Stromal cell of bone marrow (primary cell): ENCODE data around the gene ARHGAP42.

Experiments
- DNase-seq: peaks from one replicate; pipeline ENCODE4 v3.0.0-alpha.2; 2012; ENCODE audit warnings: low read depth

The ARHGAP42 gene

DNA sequence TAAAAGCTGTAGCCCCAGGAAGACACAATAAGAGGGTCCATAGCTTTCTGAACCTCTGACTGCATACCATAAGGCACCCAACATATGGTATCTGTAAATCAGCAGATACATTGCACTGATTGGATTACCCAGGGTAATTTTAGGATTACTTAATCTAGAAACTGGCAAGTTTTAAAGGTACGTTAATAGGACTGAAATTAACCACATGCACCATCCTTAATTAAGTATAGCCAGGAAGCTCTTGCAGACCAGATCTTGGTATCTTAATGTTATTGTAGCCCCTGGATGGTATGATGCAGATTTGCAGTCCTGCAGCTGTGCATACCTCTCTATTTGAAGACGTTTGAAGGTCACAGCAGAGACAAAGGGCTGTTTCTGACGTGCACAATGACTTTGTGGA lies 72.8 kb downstream of the ARHGAP42 start:
- DNase-seq, result no peak

DNA sequence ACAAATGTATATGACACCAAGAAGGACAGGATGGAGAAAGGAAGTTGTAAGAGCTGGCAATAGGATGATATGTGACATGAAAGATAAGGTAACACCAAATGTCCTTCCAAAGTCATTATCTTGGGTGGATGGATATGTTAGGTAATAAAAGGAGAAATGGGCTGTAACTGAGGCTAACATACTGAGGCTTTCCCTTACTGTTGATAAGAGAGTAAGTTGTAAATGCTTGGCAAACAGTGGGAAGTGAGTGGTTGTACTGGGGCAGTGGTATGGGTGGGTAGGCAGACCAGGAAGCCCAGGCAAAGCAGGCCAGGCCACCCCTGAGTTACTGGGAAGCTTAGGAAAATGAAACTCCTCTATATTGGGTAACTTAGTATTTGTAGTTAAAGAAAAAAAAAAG lies 73.7 kb downstream of the ARHGAP42 start:
- no peak for DNase-seq

DNA sequence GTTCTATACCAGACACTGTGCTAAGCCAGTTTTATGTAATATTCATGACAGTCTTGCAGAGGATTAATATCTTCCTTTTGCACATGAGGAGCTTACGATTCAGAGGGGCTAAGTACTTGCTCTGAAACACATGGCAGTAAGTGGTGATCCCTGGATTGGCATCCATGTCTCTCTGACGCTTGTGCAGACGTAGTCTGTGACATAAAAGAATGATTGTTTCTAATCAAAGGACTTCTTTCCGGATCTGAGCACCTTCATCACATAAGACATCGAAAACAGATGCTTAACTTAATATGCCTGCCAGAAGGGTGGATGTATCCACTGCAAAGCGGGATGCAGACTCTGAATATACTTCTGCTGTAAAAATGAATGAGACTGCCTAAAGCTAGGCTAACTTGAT lies 74.8 kb downstream of the ARHGAP42 start:
- no peak for DNase-seq

DNA sequence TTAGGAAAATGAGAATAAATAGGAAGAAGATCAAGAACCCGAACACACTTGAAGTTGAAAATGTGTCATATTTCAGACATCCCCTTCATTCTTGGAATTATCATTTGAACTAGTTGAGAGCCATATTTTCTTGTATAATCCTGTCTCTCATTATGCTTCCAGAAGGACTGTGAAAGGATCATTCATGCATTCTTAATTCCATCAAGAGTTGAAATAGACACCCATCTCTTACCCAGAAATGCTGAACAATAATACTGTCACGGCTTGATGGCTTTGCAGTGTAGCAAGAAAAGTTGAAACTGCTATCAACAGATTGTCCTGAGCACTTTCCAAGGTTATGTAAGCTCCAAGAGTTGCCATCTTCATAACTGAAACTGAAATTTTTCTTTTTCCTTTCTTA lies 79.7 kb downstream of the ARHGAP42 start:
- DNase-seq, result no peak

DNA sequence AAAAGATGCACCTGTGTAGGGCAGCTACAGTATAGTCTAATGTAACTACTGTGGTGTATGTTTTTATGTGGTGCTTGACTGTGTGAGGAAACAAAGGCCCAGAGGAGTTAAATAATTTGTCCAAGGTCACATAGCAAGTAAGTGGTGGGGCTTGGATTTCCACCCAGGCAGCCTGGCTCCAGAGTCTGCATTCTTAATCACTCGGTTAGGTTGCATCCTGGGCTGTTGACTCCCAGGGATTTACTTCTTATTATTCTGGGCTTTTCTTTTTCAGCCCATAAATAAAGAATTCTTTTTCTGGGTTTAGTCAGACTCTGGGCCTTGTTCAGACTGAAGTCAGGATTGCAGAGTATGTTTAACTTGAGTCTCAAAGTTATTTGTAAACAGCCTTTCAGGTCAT lies 82.1 kb downstream of the ARHGAP42 start:
- no peak for DNase-seq

DNA sequence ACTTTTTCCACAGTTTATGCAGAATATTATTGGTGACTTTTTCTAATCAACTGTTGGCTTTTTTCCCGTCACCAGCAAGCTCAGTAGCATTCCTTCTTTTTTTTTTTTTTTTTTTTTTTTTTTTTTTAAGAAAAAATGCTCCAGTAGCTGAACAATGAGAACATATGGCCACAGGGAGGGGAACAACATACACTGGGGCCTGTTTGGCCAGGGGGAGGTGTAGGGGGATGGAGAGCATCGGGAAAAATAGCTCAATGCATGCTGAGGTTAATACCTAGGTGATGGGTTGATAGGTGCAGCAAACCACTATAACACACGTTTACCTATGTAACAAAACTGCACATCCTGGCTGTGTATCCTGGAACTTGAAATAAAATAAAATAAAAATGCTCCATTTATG lies 82.5 kb downstream of the ARHGAP42 start:
- DNase-seq, result no peak

DNA sequence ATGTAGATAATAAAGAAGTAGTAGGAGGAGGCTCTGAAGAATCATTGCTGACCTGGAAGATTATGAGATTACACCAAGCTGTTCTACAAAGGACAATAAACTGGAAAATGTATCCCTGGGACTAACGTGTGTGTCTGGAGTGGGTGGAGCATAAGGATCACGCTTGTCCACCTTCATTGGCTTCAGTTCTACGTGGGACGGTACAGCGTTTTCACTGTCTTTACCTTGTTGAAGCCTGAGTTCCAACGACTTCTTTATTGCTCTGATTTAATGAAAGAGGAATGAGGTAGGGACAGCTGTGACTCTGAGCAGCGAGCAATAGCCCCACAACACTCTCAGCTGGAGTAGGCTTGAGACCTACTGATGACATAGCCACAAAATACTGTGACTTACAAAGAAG lies 87.0 kb downstream of the ARHGAP42 start:
- no peak for DNase-seq

DNA sequence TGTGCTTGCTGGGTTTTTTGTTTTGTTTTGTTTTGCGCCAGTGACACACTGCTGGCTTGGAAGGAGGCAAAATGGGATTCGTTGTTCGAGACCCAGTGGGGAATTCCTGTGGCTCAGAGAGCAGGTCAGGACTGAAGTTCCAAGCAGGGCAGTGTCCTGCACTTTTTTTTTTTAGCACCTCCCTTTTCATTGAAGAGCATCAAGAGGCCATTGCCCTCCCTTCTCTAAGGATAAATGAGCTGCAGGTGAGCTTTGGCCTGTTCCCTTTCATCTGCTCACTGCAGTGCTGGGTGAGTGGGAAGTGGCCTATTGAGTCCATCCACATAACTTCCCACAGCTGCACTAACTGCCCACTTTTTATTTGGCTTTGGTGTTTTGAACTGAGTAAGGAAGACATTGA lies 87.8 kb downstream of the ARHGAP42 start:
- no peak for DNase-seq

DNA sequence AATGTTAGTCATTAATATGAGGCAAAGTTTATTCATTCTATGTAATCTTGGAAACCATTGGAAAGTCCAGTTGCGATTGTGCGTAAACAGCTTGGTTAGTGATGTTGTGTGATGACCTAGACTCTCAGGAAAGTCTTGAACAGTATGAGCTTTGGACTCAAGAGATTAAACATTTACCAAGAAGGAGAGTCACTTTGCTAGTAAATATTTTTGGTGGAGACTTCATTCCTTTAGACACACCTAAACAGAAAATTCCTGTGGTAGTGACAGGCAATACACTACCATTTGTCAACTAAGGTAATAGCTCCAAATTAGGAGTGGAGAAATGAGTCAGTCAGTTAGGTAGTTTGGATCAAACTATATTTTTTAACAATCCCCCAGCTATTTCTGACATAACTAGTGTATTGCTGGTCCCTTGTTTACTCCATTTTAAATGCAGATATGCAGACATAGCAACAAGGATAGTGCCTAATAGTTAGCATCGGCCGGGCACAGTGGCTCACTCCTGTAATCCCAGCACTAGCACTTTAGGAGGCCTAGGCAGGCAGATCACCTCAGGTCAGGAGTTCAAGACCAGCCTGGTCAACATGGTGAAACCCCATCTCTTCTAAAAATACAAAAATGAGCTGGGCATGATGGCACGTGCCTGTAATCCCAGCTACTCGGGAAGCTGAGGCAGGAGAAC lies 89.3 kb downstream of the ARHGAP42 start:
- peak; percentile 37 for DNase-seq

DNA sequence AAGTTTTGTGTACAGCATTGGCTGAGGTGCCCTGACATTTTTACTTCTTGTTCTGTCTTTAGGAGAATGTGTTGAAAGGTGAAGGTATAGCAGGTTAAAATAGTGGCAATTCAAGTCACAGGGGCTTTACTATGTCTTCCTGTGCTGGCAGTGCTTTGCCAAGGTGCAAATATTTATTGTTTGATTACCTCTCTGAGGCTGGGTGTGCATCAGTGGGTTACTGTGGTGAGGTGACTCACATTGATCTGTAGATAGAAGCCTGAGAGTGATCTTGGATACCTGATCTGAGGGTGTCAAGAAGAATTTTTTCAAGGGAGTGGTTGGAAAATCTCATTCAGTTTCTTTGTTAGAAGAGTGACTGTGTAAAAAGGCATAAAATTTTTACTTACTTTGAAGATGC lies 90.0 kb downstream of the ARHGAP42 start:
- DNase-seq, result no peak

DNA sequence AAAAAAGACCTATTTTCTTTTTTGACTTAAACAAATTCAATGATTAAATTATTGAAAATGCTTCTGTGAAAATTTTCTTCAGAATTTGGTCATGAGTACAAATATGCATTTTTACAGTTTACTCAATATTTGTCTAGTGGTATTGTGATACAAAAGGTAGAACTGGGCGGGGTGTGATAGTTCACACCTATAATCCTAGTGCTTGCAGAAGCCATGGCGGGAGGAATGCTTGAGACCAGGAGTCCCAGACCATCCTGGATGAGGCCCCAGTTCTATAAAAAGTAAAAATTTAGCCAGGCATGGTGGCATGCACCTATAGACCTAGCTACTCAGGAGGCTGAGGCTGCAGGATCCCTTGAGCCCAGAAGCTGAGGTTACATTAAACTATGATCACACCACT lies 90.6 kb downstream of the ARHGAP42 start:
- no peak for DNase-seq

DNA sequence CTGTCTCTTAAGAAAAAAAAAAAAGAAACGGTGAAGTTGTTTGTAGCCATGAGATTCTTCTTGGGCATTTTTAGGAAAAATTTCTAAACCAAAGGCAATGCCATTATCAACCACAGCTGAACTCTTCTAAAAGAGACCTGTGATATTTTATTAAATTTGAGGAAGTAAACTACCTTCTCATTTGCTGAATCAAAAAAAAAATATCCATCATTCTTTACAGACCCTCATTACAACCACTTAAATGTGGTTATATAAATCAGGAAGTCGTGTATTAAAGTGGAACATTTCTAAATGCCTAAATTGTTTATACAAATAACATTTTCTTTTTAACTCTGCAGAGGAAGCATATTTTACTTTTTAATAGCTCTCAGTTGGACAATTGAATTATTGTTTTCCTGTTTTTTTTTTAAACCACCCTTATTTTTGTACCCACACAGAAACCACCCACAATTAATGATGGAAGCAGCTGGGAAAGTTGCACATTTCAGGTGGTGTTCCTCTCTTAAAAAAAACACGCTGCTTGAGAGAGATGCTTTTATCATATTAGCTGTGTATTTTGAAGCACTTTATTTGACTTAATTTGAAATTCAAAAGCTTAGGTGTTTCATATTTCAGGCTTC lies 91.2 kb downstream of the ARHGAP42 start:
- no peak for DNase-seq

DNA sequence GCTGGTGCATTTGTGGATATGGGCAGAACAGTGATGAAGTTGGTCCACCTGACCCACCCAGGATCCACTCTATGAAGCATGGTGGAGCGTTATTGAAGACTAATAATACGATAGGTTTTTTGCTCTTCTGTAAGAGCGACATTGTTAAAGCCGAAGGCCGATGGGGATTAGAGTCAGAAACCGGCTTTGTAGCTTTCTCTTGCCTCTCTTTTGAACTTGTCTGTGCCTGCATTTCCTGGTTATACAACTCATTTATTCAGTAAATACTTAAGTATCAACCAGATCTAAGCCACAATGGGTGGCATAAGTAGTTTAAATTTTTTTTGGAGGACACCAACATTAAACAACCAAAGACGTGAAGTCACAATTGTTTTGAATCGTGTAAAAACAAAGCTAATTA lies 93.4 kb downstream of the ARHGAP42 start:
- no peak for DNase-seq

DNA sequence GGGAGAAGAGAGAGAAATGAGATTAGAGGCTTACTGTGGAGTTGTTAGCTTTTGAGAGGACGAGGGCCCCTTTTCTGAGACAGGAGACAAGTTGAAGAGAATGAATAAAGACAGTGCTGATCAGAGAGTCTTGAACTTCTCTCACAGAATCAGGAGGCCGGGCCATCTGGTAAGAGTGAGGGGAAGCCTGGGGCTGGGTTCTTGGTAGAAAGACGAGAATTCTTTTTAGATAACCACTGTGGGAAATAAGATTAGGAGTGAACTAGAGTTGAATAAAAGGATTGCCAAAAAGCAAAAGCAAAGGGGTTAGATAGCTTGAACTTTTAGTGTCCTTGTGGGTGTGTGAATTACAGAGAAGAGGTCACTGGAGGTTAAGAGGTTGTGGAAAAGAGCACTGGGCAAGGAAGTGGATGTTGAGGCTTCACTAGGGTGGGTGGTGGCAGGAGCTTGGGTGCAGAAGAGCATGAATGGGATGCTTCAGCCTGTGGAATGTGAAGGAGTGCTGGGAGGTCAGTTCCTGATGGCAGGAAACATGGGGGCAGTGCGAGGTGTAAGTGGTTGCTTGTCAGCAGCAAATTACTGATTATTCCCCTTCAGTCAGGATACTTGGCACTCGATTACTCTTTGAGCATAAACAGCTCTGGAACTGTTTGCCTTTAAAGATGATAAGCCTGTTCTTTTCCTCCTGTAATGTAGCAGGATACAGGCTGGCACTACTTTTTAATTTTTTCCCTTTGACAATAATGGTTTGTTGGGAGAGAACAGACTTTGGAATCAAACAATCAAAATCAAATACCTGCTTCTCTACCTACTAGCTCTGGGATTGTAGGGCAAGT lies 98.3 kb downstream of the ARHGAP42 start:
- DNase-seq, result no peak

DNA sequence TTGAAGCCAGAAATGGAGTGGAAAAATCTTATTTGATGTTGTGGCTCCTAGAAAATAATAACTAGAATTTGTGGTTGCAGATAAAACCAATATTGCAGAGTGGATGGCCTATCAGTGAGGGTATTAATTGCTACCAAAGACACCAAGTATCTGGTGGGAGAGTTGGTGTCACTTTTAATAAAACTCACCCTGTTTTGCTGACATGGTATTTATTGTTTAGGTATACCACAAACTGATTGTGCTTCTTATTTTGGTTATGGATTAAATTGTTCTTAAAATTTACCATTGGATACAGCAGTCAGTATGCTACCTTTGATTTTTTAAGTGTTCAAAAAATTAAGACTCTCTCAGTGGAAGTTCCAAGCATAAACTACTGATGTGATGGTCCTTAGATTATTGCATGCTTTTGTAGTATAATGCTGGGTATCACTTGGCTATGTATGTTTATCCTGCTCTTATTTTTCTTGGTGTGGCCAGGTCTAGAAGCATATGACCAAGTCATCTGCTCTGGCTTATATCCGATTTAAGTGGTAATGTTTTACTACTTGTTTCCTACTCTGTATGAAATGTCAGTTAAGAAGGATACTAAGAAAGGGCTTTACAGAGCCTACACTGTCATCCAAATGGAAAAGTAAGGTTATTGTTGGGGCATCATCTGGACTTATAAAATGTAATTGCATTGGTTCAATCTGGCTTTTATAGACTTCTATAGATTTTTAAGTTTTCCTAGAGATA lies 101.6 kb downstream of the ARHGAP42 start:
- no peak for DNase-seq

DNA sequence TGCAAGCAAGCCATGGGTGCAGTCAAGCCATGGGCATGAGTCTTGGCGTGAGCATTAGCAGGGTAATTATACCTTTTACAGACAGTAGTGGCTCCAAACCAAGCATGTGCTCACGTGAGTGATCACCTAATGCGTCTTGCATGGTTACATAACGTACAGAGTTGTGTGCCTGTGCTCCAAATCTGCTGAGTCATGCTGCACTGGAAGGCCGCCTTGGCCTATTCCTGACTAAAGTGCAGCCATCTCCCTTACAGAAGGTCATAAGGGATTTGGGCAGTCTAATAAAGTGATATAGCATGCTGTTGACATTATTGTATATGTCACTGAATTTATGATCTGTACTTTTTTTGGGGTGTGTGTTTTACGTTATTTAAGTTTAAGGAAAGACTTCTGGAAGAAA lies 102.4 kb downstream of the ARHGAP42 start:
- no peak for DNase-seq

DNA sequence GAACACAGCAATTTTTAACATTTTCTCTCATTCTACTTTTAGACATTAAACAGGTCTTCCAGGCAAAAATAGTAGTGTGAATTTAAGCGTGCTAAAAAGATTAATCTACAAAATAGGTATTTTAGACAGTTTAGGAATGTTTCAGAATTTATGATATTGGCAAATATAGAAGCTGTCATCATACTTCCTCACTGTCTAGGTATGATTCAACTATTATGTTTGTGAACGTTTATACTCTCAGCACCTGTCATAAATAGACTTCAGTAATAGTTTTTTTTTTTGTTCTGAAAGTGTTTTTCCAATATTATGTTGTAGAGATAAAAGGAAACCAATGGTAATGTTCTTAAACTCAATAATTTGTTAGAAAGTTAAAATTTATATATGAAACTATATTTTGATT lies 103.0 kb downstream of the ARHGAP42 start:
- DNase-seq, result no peak

DNA sequence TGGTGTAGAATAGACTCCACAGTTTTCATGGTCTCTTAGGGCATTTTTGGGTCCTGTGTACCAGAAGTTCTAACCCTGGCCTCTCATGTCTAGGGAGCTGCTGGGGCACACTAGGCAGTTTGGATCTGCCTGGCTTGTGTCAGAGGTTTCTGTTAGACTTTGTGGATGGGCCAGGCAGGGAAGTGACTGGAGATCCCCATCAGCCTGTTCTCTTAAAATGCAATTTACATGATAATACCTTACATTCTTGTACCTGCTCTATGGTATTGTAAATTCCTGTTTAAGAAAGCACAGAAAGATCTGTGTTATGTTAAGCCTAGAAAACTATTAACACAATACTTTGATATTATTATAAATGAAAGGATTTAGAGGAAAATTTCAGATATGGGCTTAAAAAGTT lies 104.0 kb downstream of the ARHGAP42 start:
- no peak for DNase-seq

DNA sequence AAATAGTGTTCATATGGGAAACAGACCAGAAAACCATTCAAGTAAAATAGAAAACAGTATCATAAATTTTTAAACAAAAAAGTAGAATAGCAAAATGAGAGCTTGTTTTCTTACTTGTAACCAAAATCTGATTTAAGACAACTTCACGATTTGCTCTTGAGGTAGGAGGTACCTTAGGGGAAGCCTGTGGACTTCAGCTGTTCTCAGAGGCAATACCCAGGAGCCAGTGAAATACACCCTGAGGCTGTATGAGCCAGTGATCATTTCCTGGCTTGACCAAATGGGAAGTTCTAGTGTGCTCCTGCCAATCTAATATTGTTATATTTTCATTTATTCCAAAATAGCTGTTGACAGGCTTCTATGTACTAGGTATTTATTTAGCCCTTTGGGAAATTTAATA lies 104.8 kb downstream of the ARHGAP42 start:
- no peak for DNase-seq

DNA sequence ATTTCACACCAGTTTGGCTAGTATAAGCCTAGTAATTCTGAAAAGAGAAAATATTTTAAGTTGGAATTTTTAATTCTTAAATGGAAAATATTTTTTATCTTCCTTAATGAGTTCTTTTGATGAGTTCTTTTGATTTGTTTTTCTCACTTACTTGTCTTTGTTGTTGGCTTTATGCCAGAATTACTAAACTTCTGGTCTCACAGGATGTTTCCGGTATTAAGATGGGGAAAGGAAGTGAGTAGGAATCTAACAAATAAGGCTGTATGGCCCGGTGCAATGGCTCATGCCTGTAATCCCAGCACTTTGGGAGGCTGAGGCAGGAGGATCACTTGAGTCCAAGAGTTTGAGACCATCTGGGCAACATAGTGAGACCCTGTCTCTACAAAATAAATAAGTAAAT lies 106.4 kb downstream of the ARHGAP42 start:
- no peak for DNase-seq

DNA sequence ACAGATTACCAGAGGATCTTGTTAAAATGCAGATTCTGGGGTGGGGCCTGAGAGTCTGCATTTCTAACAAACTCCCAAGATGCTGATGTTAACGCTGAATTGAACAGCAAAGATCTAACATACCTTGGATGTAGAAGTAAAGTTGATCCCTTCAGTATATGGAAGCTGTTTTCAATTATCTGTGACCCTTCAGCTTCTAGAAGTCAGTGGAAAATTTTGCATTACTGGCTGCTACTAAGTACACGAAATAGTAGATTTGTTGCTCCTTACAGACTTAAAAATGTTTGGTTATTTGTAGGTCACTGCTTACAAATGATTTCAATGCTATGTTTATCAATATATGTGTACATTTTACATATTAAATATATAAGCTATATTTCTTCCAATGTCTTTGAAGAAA lies 107.4 kb downstream of the ARHGAP42 start:
- no peak for DNase-seq

DNA sequence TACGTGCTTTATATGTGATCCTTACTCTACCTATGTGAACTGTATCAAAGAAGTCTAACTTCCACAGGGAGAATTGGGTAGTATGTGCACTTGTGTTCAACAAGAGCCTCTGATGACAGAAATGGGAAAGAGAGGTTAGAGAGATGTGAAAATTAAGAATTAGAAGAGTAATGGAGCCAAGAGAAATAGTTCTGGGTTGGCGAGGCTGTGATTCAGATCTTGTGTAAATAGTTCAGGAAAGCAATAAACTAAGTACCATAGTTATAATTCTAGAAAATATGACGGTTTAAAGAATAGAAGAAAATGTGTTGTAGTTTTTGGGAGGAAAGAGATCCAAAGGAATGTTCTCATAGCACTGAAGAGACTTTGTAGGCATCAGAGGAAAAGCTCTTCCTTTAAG lies 112.4 kb downstream of the ARHGAP42 start:
- DNase-seq, result no peak

DNA sequence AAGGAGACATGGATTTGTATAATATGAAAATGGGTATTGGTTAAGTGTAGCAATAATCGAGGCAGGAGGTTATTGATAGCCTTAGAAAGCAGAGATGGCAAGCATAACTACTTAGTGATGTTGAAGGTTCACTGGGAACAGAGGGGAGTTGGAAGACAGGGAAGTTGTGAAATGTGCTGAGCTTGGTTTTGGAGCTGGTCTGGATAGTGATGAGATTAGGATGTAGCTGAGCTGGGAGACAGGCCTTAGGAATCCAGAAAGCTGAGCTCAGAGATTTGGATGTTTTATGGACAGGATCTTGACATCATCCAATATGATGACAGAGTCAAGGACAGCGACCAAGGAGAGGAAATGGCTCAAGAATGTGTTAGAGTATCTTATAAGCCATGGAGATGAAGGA lies 113.1 kb downstream of the ARHGAP42 start:
- no peak for DNase-seq
